Astrocyte (in vitro differentiated cells and primary cell): ENCODE data around the gene URI1. TPM values are rescaled to one million over a fixed set of nuclear protein-coding genes. Genes with fewer than 3 reads are reported as not detected.
A peak's percentile ranks its signal among the peaks of the same experiment; 100 is the strongest.

Experiments used
- DNase-seq: peaks from one replicate; pipeline ENCODE4 v3.0.0-alpha.2; 2010; ENCODE audit warnings: low read depth
- FAIRE-seq: peaks from 2 replicates; lab custom pipeline; 2011; peaks lifted over from hg19 to GRCh38; lab: Jason Lieb, UNC
- H2AFZ ChIP-seq: 2 replicates; pipeline ENCODE4 v1.6.0; 2012; ENCODE audit warnings: low read depth, low read length, inconsistent platforms
- H3K27ac ChIP-seq: 2 replicates; pipeline ENCODE4 v1.5.1; 2011; ENCODE audit warnings: low read depth, low read length, inconsistent platforms
- H3K27me3 ChIP-seq: 2 replicates; pipeline ENCODE4 v1.6.0; 2011; ENCODE audit warnings: low read length, inconsistent platforms; ENCODE audit not compliant: insufficient read depth
- H3K36me3 ChIP-seq: 2 replicates; pipeline ENCODE4 v1.5.1; 2011; ENCODE audit warnings: low read length, inconsistent platforms; ENCODE audit not compliant: insufficient read depth
- H3K4me1 ChIP-seq: 2 replicates; pipeline ENCODE4 v1.5.1; 2011; ENCODE audit warnings: low read length, inconsistent platforms; ENCODE audit not compliant: insufficient read depth
- H3K4me2 ChIP-seq: 2 replicates; pipeline ENCODE4 v1.6.0; 2012; ENCODE audit warnings: low read length, inconsistent platforms
- H3K4me3 ChIP-seq: 2 replicates; pipeline ENCODE4 v1.5.1; 2011; ENCODE audit warnings: low read depth, mild to moderate bottlenecking, low read length, inconsistent platforms; ENCODE audit not compliant: insufficient read depth
- H3K79me2 ChIP-seq: 2 replicates; pipeline ENCODE4 v1.6.0; 2012; ENCODE audit warnings: mild to moderate bottlenecking, low read length, inconsistent platforms; ENCODE audit not compliant: insufficient read depth
- H3K9ac ChIP-seq: 2 replicates; pipeline ENCODE4 v1.6.0; 2012; ENCODE audit warnings: mild to moderate bottlenecking, low read length, inconsistent platforms
- H3K9me3 ChIP-seq: 2 replicates; pipeline ENCODE4 v1.5.1; 2012; ENCODE audit warnings: low read depth, mild to moderate bottlenecking, low read length, inconsistent platforms; ENCODE audit not compliant: insufficient read depth
- H4K20me1 ChIP-seq: 2 replicates; pipeline ENCODE4 v1.6.0; 2012; ENCODE audit warnings: low read length, inconsistent platforms; ENCODE audit not compliant: insufficient read depth
- H3K27ac Mint-ChIP-seq: one replicate; pipeline ENCODE4 v1.8.0; 2021; ENCODE audit warnings: mild to moderate bottlenecking, mixed read lengths; ENCODE audit not compliant: unreplicated experiment
- H3K27me3 Mint-ChIP-seq: one replicate; pipeline ENCODE4 v1.8.0; 2021; ENCODE audit warnings: low read depth, mixed read lengths; ENCODE audit not compliant: unreplicated experiment
- H3K36me3 Mint-ChIP-seq: one replicate; pipeline ENCODE4 v1.8.0; 2021; ENCODE audit warnings: low read depth, mixed read lengths; ENCODE audit not compliant: unreplicated experiment
- H3K4me1 Mint-ChIP-seq: one replicate; pipeline ENCODE4 v1.8.0; 2021; ENCODE audit warnings: low read depth, mixed read lengths; ENCODE audit not compliant: unreplicated experiment
- H3K4me3 Mint-ChIP-seq: one replicate; pipeline ENCODE4 v1.8.0; 2021; ENCODE audit warnings: mild to moderate bottlenecking, moderate library complexity, mixed read lengths; ENCODE audit not compliant: unreplicated experiment
- H3K9me3 Mint-ChIP-seq: one replicate; pipeline ENCODE4 v1.8.0; 2021; ENCODE audit warnings: mild to moderate bottlenecking, mixed read lengths; ENCODE audit not compliant: unreplicated experiment
- CTCF ChIP-seq: IDR thresholded peaks from 2 replicates; pipeline ENCODE4 v1.5.1; 2011; ENCODE audit warnings: low read depth, mild to moderate bottlenecking, inconsistent platforms, low read length, moderate library complexity; ENCODE audit not compliant: insufficient read depth
- EZH2 ChIP-seq: IDR thresholded peaks from 2 replicates; pipeline ENCODE4 v1.6.1; 2012; ENCODE audit warnings: mild to moderate bottlenecking, low read length, inconsistent platforms; ENCODE audit not compliant: insufficient read depth
- total RNA-seq: library from RNA; stranded (reverse); gene quantifications from 2 replicates; pipeline ENCODE4 v1.2.1, GENCODE V29; 2021

The URI1 gene
- total RNA-seq, 1 donor from 2014 or later: 61.4 TPM

GRCh38 chr19:29944390-29945012 lies 2.5 kb downstream of the URI1 start:
- Mint-ChIP-seq H3K4me1 (peaks cover 23% of the 10 kb centered on the region), H3K27me3 (peaks cover 10% of the 10 kb centered on the region), H3K4me3 (peak overlapping the region; percentile 58), H3K36me3 (peaks cover 4% of the 10 kb centered on the region), H3K9me3 (peaks cover 2% of the 10 kb centered on the region), H3K27ac (no peak overlapping the region)
- peaks cover 62% of the 10 kb centered on the region for H3K79me2 ChIP-seq
- no peaks in the 10 kb centered on the region for H3K9me3 ChIP-seq
- H4K20me1 ChIP-seq: peaks cover 41% of the 10 kb centered on the region
- H3K4me3 ChIP-seq: no peak overlapping the region
- H2AFZ ChIP-seq: no peak overlapping the region
- no peak for FAIRE-seq
- DNase-seq: no peak
- H3K4me2 ChIP-seq: no peak overlapping the region
- H3K4me1 ChIP-seq: peaks cover 3% of the 10 kb centered on the region
- no peak overlapping the region for H3K9ac ChIP-seq
- no peaks in the 10 kb centered on the region for H3K36me3 ChIP-seq
- TF ChIP-seq CTCF (no peak), EZH2 (no peak)
- no peaks in the 10 kb centered on the region for H3K27me3 ChIP-seq
- H3K27ac ChIP-seq: no peak overlapping the region

- Histone ChIP-seq H3K9me3 (no peaks in the 10 kb centered on the region), H3K9ac (no peak overlapping the region), H3K36me3 (no peaks in the 10 kb centered on the region), H3K27ac (no peak overlapping the region), H2AFZ (no peak overlapping the region), H3K4me3 (no peak overlapping the region), H4K20me1 (peaks cover 44% of the 10 kb centered on the region), H3K79me2 (peaks cover 66% of the 10 kb centered on the region), H3K4me1 (peaks cover 3% of the 10 kb centered on the region), H3K27me3 (no peaks in the 10 kb centered on the region), H3K4me2 (no peak overlapping the region)
- Mint-ChIP-seq H3K4me1 (peaks cover 23% of the 10 kb centered on the region), H3K27ac (no peak overlapping the region), H3K36me3 (peaks cover 4% of the 10 kb centered on the region), H3K27me3 (peaks cover 5% of the 10 kb centered on the region), H3K9me3 (peaks cover under 1% of the 10 kb centered on the region), H3K4me3 (peak overlapping the region; percentile 3)
- FAIRE-seq (no peak), DNase-seq (no peak)
- no peak for TF ChIP-seq CTCF
- TF ChIP-seq EZH2: no peak
These were observed 3.0 kb downstream of the URI1 start for GRCh38 chr19:29945017-29945416.

GRCh38 chr19:29945433-29945832 lies 3.4 kb downstream of the URI1 start:
- Histone ChIP-seq H3K27ac (no peak overlapping the region), H3K27me3 (no peaks in the 10 kb centered on the region), H3K4me2 (no peak overlapping the region), H3K9ac (no peak overlapping the region), H3K79me2 (peaks cover 70% of the 10 kb centered on the region), H3K4me3 (no peak overlapping the region), H3K9me3 (no peaks in the 10 kb centered on the region), H3K4me1 (peaks cover 3% of the 10 kb centered on the region), H2AFZ (no peak overlapping the region), H3K36me3 (no peaks in the 10 kb centered on the region), H4K20me1 (peaks cover 46% of the 10 kb centered on the region)
- no peak overlapping the region for H3K4me3 Mint-ChIP-seq
- H3K36me3 Mint-ChIP-seq: peaks cover 6% of the 10 kb centered on the region
- FAIRE-seq: no peak
- H3K27me3 Mint-ChIP-seq: peaks cover 3% of the 10 kb centered on the region
- H3K4me1 Mint-ChIP-seq: peaks cover 23% of the 10 kb centered on the region
- H3K9me3 Mint-ChIP-seq: no peaks in the 10 kb centered on the region
- no peak for TF ChIP-seq CTCF
- TF ChIP-seq EZH2: no peak
- DNase-seq: no peak
- H3K27ac Mint-ChIP-seq: no peak overlapping the region
